GM23338 (cell line): Measurements from ENCODE around the gene SIK2. TPM values are rescaled to one million over a fixed set of nuclear protein-coding genes. Genes with fewer than 3 reads are reported as not detected.

Experiments used
- ATAC-seq: fragments of 200-7000 bp; cut with Tn5 transposase; 3 replicates; pipeline ENCODE4 v1.9.1; 2020
- DNase-seq: peaks from one replicate; pipeline ENCODE4 v3.0.0-alpha.2; 2015; ENCODE audit warnings: low spot score
- H2AFZ ChIP-seq: fragments of 200-600 bp; sonication (generic); 2 replicates; pipeline ENCODE4 v1.8.0; 2016; ENCODE audit warnings: antibody characterized with exemption, mild to moderate bottlenecking, moderate library complexity
- H3F3A ChIP-seq: fragments of 200-600 bp; sonication (generic); replicated peaks from 2 replicates; pipeline ENCODE4 v1.8.0; 2017; ENCODE audit warnings: antibody characterized with exemption, mixed run types, low read depth
- H3K27ac ChIP-seq: fragments of 200-600 bp; sonication (generic); 2 replicates; pipeline ENCODE4 v1.6.1; 2016; ENCODE audit warnings: low read depth
- H3K27me3 ChIP-seq: fragments of 200-600 bp; sonication (generic); 2 replicates; pipeline ENCODE4 v1.8.0; 2016; ENCODE audit warnings: mild to moderate bottlenecking, mixed run types, moderate library complexity; ENCODE audit not compliant: insufficient read depth
- H3K36me3 ChIP-seq: fragments of 200-600 bp; sonication (generic); 2 replicates; pipeline ENCODE4 v1.8.0; 2016; ENCODE audit warnings: mild to moderate bottlenecking; ENCODE audit not compliant: insufficient read depth
- H3K4me1 ChIP-seq: fragments of 200-600 bp; sonication (generic); 2 replicates; pipeline ENCODE4 v1.8.0; 2016; ENCODE audit warnings: mild to moderate bottlenecking, moderate library complexity; ENCODE audit not compliant: insufficient read depth
- H3K4me2 ChIP-seq: fragments of 200-600 bp; sonication (generic); 2 replicates; pipeline ENCODE4 v1.7.1; 2017; ENCODE audit warnings: mixed run types
- H3K4me3 ChIP-seq: fragments of 200-600 bp; sonication (generic); 2 replicates; pipeline ENCODE4 v1.6.1; 2016; ENCODE audit warnings: mixed run types
- H3K79me2 ChIP-seq: fragments of 200-600 bp; sonication (generic); replicated peaks from 2 replicates; pipeline ENCODE4 v1.8.0; 2017; ENCODE audit warnings: mild to moderate bottlenecking; ENCODE audit not compliant: insufficient read depth
- H3K9me2 ChIP-seq: fragments of 200-600 bp; sonication (generic); 2 replicates; pipeline ENCODE4 v1.8.0; 2017; ENCODE audit not compliant: insufficient read depth
- H4K20me1 ChIP-seq: fragments of 200-600 bp; sonication (generic); replicated peaks from 2 replicates; pipeline ENCODE4 v1.8.0; 2017; ENCODE audit warnings: mild to moderate bottlenecking; ENCODE audit not compliant: insufficient read depth
- H3K27ac Mint-ChIP-seq: 2 replicates; pipeline ENCODE4 v1.8.0; 2020; ENCODE audit warnings: inconsistent platforms, mild to moderate bottlenecking, moderate library complexity, mixed read lengths
- H3K27me3 Mint-ChIP-seq: 3 replicates; pipeline ENCODE4 v1.8.0; 2022; ENCODE audit warnings: low read depth, mild to moderate bottlenecking, moderate library complexity, mixed read lengths, inconsistent platforms; ENCODE audit not compliant: insufficient read depth, poor library complexity
- H3K36me3 Mint-ChIP-seq: 3 replicates; pipeline ENCODE4 v1.8.0; 2021; ENCODE audit warnings: low read depth, mild to moderate bottlenecking, inconsistent platforms, moderate library complexity, mixed read lengths
- H3K4me1 Mint-ChIP-seq: 3 replicates; pipeline ENCODE4 v1.8.0; 2020; ENCODE audit warnings: mild to moderate bottlenecking, inconsistent platforms, mixed read lengths
- H3K4me3 Mint-ChIP-seq: 3 replicates; pipeline ENCODE4 v1.8.0; 2021; ENCODE audit warnings: moderate library complexity, mild to moderate bottlenecking, inconsistent platforms, mixed read lengths
- H3K9me3 Mint-ChIP-seq: 3 replicates; pipeline ENCODE4 v1.8.0; 2020; ENCODE audit warnings: moderate library complexity, mild to moderate bottlenecking, inconsistent platforms, mixed read lengths
- CREB1 ChIP-seq: fragments of 250-450 bp; sonication (Bioruptor Pico); IDR thresholded peaks from 2 replicates; pipeline ENCODE4 v1.5.0; 2020; ENCODE audit warnings: low read depth, mild to moderate bottlenecking, moderate library complexity
- CTCF ChIP-seq, 2 experiments: fragments of 200-600 bp in 1 of 2; sonication (generic) in 1 of 2; conservative IDR thresholded peaks; 2 replicates each; pipeline versions ENCODE4 v1.5.1 to v1.6.1; 2016 to 2017; ENCODE audit warnings: antibody characterized with exemption in 2 of 2, low read depth in 2 of 2, mild to moderate bottlenecking in 2 of 2, moderate library complexity in 1 of 2
- ETS1 ChIP-seq: IDR thresholded peaks from 2 replicates; pipeline ENCODE4 v1.6.1; 2016; ENCODE audit warnings: antibody characterized with exemption
- EZH2 ChIP-seq: fragments of 200-600 bp; sonication (generic); IDR thresholded peaks from one replicate; pipeline ENCODE4 v1.8.0; 2017; ENCODE audit warnings: antibody characterized with exemption, mild to moderate bottlenecking, low read depth; ENCODE audit not compliant: unreplicated experiment
- EZH2phosphoT487 ChIP-seq: fragments of 200-600 bp; sonication (generic); IDR thresholded peaks from one replicate; pipeline ENCODE4 v1.8.1; 2018; ENCODE audit warnings: antibody characterized with exemption; ENCODE audit not compliant: unreplicated experiment
- JUNB ChIP-seq: IDR thresholded peaks from one replicate; pipeline ENCODE4 v1.6.1; 2016; ENCODE audit warnings: antibody characterized with exemption; ENCODE audit not compliant: unreplicated experiment
- NANOG ChIP-seq: IDR thresholded peaks from 2 replicates; pipeline ENCODE4 v1.6.1; 2016; ENCODE audit warnings: antibody characterized with exemption, borderline replicate concordance
- POLR2AphosphoS5 ChIP-seq: IDR thresholded peaks from 2 replicates; pipeline ENCODE4 v1.6.1; 2016; ENCODE audit warnings: antibody characterized with exemption, low read depth
- STAT1 ChIP-seq: IDR thresholded peaks from one replicate; pipeline ENCODE4 v1.6.1; 2016; ENCODE audit warnings: antibody characterized with exemption; ENCODE audit not compliant: unreplicated experiment
- ZNF114 ChIP-seq: fragments of 250-450 bp; sonication (Bioruptor Pico); IDR thresholded peaks from 2 replicates; pipeline ENCODE4 v1.5.0; 2020; ENCODE audit warnings: mild to moderate bottlenecking, moderate library complexity
- ZNF462 ChIP-seq: fragments of 250-450 bp; sonication (Bioruptor Pico); IDR thresholded peaks from 2 replicates; pipeline ENCODE4 v1.5.0; 2020; ENCODE audit warnings: mild to moderate bottlenecking, moderate library complexity
- polyA plus RNA-seq: library from polyadenylated mRNA; unstranded; fragments of >200 nt; fragmentation: Nextera tagmentation; extraction: Ambion mirVana; gene quantifications from 2 replicates; pipeline ENCODE4 v1.2.1, GENCODE V29; 2016
- total RNA-seq: library from RNA; depleted of rRNA; stranded (reverse); fragments of >200 nt; shearing (Covaris generic); gene quantifications from 2 replicates; pipeline ENCODE4 v1.2.3, GENCODE V29; 2014

Gene SIK2
- total and polyA plus RNA-seq, 2 experiments from 2014 or later: 2.3 to 6.7 TPM

GRCh38 chr11:111730871-111731591 lies 128.8 kb downstream of the SIK2 start:
- H3K4me3 Mint-ChIP-seq: no peak overlapping the region
- Histone ChIP-seq H3F3A (no peaks in the 10 kb centered on the region), H3K36me3 (no peaks in the 10 kb centered on the region), H3K79me2 (no peaks in the 10 kb centered on the region), H3K4me1 (no peaks in the 10 kb centered on the region), H3K4me2 (no peak overlapping the region), H2AFZ (no peak overlapping the region), H3K9me2 (no peaks in the 10 kb centered on the region), H3K4me3 (no peak overlapping the region), H4K20me1 (no peaks in the 10 kb centered on the region), H3K27me3 (no peaks in the 10 kb centered on the region), H3K27ac (no peak overlapping the region)
- H3K27me3 Mint-ChIP-seq: peaks cover 7% of the 10 kb centered on the region
- no peaks in the 10 kb centered on the region for H3K9me3 Mint-ChIP-seq
- ATAC-seq (no peak), DNase-seq (no peak)
- peaks cover 18% of the 10 kb centered on the region for H3K4me1 Mint-ChIP-seq
- no peak overlapping the region; the same call in 1 of the 2 replicates for H3K27ac Mint-ChIP-seq
- TF ChIP-seq ETS1: no peak
- H3K36me3 Mint-ChIP-seq: peaks cover 15% of the 10 kb centered on the region; the same call in 2 of the 3 replicates

GRCh38 chr11:111731821-111732220 lies 129.6 kb downstream of the SIK2 start:
- H3K27me3 ChIP-seq: no peaks in the 10 kb centered on the region
- H3K27ac ChIP-seq: no peak overlapping the region
- H3K4me2 ChIP-seq: no peak overlapping the region
- DNase-seq (no peak), ATAC-seq (peak; percentile 13)
- no peaks in the 10 kb centered on the region for H3K9me3 Mint-ChIP-seq
- no peaks in the 10 kb centered on the region for H3K36me3 ChIP-seq
- H2AFZ ChIP-seq: no peak overlapping the region
- TF ChIP-seq ZNF114 (CRISPR knock-in tag) (no peak), ZNF462 (CRISPR knock-in tag) (no peak), POLR2AphosphoS5 (no peak), STAT1 (no peak), EZH2phosphoT487 (no peak), ETS1 (no peak), EZH2 (no peak), CTCF (conservative IDR thresholded peaks at IDR 0.05; ENCODE audit: low read depth in 2 of 2) (no peak), NANOG (no peak), CREB1 (CRISPR knock-in tag) (no peak), JUNB (no peak)
- H3K9me2 ChIP-seq: no peaks in the 10 kb centered on the region
- H3K4me1 ChIP-seq: no peaks in the 10 kb centered on the region
- peaks cover 18% of the 10 kb centered on the region for H3K4me1 Mint-ChIP-seq
- H3K27ac Mint-ChIP-seq: no peak overlapping the region; the same call in 1 of the 2 replicates
- H3K4me3 Mint-ChIP-seq: no peak overlapping the region
- peaks cover 7% of the 10 kb centered on the region for H3K27me3 Mint-ChIP-seq
- H3K36me3 Mint-ChIP-seq: peaks cover 15% of the 10 kb centered on the region; the same call in 2 of the 3 replicates
- H3F3A ChIP-seq: no peaks in the 10 kb centered on the region
- no peaks in the 10 kb centered on the region for H4K20me1 ChIP-seq
- H3K4me3 ChIP-seq: no peak overlapping the region
- H3K79me2 ChIP-seq: no peaks in the 10 kb centered on the region
